MCF 10A (cell line): ENCODE data around the gene HPN. TPM values are rescaled to one million over a fixed set of nuclear protein-coding genes. Genes with fewer than 3 reads are reported as not detected.
"Not testable (repeated sequence)": the region's sequence is repeated elsewhere in the genome, so short reads cannot be mapped to it uniquely, and the experiment has no call there.

Experiments
- BruUV-seq: library from RNA; stranded (reverse); fragments of 400-500 nt; replicated peaks from 2 replicates; lab custom pipeline; 2021; lab: Mats Ljungman, UMichigan
- CTCF ChIA-PET: fragments of 300-600 bp; sonication (Branson Sonifier 250); formaldehyde crosslinking; extraction: SDS; loops from one replicate; lab custom pipeline; 2021; ENCODE audit warnings: antibody characterized with exemption, inconsistent platforms; lab: Yijun Ruan, JAX
- POLR2A ChIA-PET: fragments of 300-600, 350-650 bp; sonication (Branson Sonifier 250); formaldehyde crosslinking; extraction: SDS; loops from one replicate; lab custom pipeline; 2020; ENCODE audit warnings: antibody characterized with exemption, inconsistent platforms; lab: Yijun Ruan, JAX
- DNase-seq: peaks from one replicate; pipeline ENCODE4 v3.0.0-alpha.2; 2018; ENCODE audit not compliant: unreplicated experiment
- H3K27ac Mint-ChIP-seq: one replicate; pipeline ENCODE4 v1.8.0; 2022; ENCODE audit warnings: mild to moderate bottlenecking, low read depth, mixed read lengths; ENCODE audit not compliant: unreplicated experiment
- H3K27me3 Mint-ChIP-seq: one replicate; pipeline ENCODE4 v1.8.0; 2022; ENCODE audit warnings: mixed read lengths; ENCODE audit not compliant: insufficient read depth, unreplicated experiment
- H3K36me3 Mint-ChIP-seq: one replicate; pipeline ENCODE4 v1.8.0; 2022; ENCODE audit warnings: mild to moderate bottlenecking, moderate library complexity, mixed read lengths; ENCODE audit not compliant: insufficient read depth, unreplicated experiment
- H3K4me1 Mint-ChIP-seq: one replicate; pipeline ENCODE4 v1.8.0; 2022; ENCODE audit warnings: mixed read lengths; ENCODE audit not compliant: insufficient read depth, unreplicated experiment
- H3K4me3 Mint-ChIP-seq: one replicate; pipeline ENCODE4 v1.8.0; 2022; ENCODE audit warnings: mild to moderate bottlenecking, moderate library complexity, mixed read lengths; ENCODE audit not compliant: unreplicated experiment
- H3K9me3 Mint-ChIP-seq: one replicate; pipeline ENCODE4 v1.8.0; 2022; ENCODE audit warnings: mixed read lengths; ENCODE audit not compliant: unreplicated experiment
- intact Hi-C: fragments of 100-400 bp; cut with micrococcal nuclease; formaldehyde crosslinking; loops from 2 replicates; pipeline ENCODE4 v1.14.1; 2022
- total RNA-seq: library from RNA; stranded (reverse); gene quantifications from 2 replicates; pipeline ENCODE4 v1.2.3, GENCODE V29; 2022
- TF ChIP-seq, protein P1 (sequence below): fragments of 200-600 bp; IDR thresholded peaks from one replicate; pipeline ENCODE4 v1.8.0; 2022; ENCODE audit warnings: antibody characterized with exemption, mild to moderate bottlenecking; ENCODE audit not compliant: unreplicated experiment

HPN gene
- total RNA-seq, 1 experiment from 2014 or later: not detected

- intact Hi-C loops: no loop called here
- POLR2A ChIA-PET: interaction anchor here (0.6 to 1.6 kb wide), 3 partner anchors 12 to 28 kb away, joined by 3 to 6 read pairs (median 3); partner anchors contain the start of gene SCN1B
- BruUV-seq: no TSS peak
- peaks cover 35% of the 10 kb centered on the region for H3K4me1 Mint-ChIP-seq
- no peak for DNase-seq
- peaks cover 21% of the 10 kb centered on the region for H3K36me3 Mint-ChIP-seq
- H3K9me3 Mint-ChIP-seq: no peaks in the 10 kb centered on the region
- CTCF ChIA-PET: interaction anchor here (0.5 to 2.7 kb wide), 7 partner anchors 11 to 55 kb away, joined by 3 to 16 read pairs (median 4); no protein-coding TSS in a partner anchor
- H3K27me3 Mint-ChIP-seq: no peaks in the 10 kb centered on the region
- TF ChIP-seq, protein P1, sequence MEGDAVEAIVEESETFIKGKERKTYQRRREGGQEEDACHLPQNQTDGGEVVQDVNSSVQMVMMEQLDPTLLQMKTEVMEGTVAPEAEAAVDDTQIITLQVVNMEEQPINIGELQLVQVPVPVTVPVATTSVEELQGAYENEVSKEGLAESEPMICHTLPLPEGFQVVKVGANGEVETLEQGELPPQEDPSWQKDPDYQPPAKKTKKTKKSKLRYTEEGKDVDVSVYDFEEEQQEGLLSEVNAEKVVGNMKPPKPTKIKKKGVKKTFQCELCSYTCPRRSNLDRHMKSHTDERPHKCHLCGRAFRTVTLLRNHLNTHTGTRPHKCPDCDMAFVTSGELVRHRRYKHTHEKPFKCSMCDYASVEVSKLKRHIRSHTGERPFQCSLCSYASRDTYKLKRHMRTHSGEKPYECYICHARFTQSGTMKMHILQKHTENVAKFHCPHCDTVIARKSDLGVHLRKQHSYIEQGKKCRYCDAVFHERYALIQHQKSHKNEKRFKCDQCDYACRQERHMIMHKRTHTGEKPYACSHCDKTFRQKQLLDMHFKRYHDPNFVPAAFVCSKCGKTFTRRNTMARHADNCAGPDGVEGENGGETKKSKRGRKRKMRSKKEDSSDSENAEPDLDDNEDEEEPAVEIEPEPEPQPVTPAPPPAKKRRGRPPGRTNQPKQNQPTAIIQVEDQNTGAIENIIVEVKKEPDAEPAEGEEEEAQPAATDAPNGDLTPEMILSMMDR: no peak
- H3K4me3 Mint-ChIP-seq: peak overlapping the region; percentile 84
- no peak overlapping the region for H3K27ac Mint-ChIP-seq
These were observed 39.4 kb upstream of the HPN start for GRCh38 chr19:35002037-35002535.

DNA sequence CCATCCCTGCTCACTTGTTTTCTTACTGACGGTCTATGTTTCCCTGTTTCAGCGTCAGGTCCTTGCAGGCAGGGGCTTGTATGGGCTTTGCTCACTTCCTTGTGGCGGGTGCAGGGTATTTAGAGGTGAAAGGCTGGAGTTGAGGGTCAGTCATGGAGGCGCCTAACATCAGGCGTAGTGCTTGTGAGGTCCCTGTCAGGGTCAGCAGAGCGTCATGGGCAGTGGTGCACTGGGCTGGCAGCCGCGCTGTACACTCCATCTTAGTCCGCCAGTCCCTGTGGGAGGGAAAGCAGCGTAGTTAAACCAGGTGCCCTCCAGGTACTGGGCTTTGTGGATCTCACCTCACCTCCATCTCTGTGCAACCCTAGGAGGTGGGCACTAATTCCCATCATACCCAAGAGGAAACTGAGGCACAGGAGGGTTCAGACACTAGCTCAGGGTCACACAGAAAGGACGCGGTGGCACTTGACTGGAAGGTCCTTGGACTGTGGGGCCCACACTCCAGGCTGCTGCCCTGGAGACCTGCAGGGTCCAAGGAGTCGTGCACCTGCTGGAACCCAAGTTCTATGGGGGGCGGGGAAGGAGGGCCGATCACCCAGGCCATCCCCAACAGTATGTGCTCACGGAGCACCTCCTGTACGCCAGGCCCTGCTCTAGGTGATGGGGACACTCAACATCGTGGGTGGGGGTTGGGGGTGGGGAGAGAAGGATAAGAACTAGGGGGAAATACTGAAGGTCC is 36.8 kb upstream of the HPN start:
- no peak for DNase-seq
- POLR2A ChIA-PET: no interaction called here
- H3K4me3 Mint-ChIP-seq: no peak overlapping the region
- peaks cover 28% of the 10 kb centered on the region for H3K4me1 Mint-ChIP-seq
- H3K27ac Mint-ChIP-seq: no peak overlapping the region
- TF ChIP-seq, protein P1: no peak
- H3K9me3 Mint-ChIP-seq: no peaks in the 10 kb centered on the region
- H3K36me3 Mint-ChIP-seq: peaks cover 21% of the 10 kb centered on the region
- no peaks in the 10 kb centered on the region for H3K27me3 Mint-ChIP-seq
- CTCF ChIA-PET: interaction anchor here (0.6 kb wide), 1 partner anchor 131 kb away, joined by 3 read pairs; no protein-coding TSS in a partner anchor
- intact Hi-C loops: no loop called here
- no TSS peak for BruUV-seq

- CTCF ChIA-PET: interaction anchor here (0.6 to 3.1 kb wide), 3 partner anchors 10 to 130 kb away, joined by 3 to 29 read pairs (median 4); no protein-coding TSS in a partner anchor
- intact Hi-C loops: no loop called here
- DNase-seq: no peak
- Mint-ChIP-seq H3K4me1 (peaks cover 28% of the 10 kb centered on the region), H3K27me3 (no peaks in the 10 kb centered on the region), H3K9me3 (no peaks in the 10 kb centered on the region), H3K36me3 (peaks cover 28% of the 10 kb centered on the region), H3K4me3 (no peak overlapping the region), H3K27ac (no peak overlapping the region)
- TF ChIP-seq, protein P1: no peak
- POLR2A ChIA-PET: interaction anchor here (0.7 kb wide), 1 partner anchor 11 kb away, joined by 7 read pairs; no protein-coding TSS in a partner anchor
- BruUV-seq: no TSS peak
These were observed 36.1 kb upstream of the HPN start for GRCh38 chr19:35005256-35005977.

DNA sequence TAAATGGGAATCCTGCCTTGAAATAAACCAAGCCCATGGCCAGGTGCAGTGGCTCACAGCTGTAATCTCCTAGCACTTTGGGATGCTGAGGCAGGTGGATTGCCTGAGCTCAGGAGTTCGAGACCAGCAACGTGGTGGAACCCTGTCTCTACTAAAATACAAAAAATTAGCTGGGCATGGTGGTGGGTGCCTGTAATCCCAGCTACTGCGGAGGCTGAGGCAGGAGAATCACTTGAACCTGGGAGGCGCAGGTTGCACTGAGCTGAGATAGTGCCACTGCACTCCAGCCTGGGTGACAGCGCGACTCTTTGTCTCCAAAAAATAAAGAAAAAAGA is 35.5 kb upstream of the HPN start:
- H3K9me3 Mint-ChIP-seq, intact Hi-C loops, H3K27ac Mint-ChIP-seq, DNase-seq, H3K27me3 Mint-ChIP-seq, BruUV-seq, H3K4me3 Mint-ChIP-seq: not testable (repeated sequence)
- POLR2A ChIA-PET: interaction anchor here (0.7 kb wide), 1 partner anchor 12 kb away, joined by 7 read pairs; no protein-coding TSS in a partner anchor
- CTCF ChIA-PET: interaction anchor here (0.8 to 3.1 kb wide), 3 partner anchors 10 to 49 kb away, joined by 4 to 29 read pairs (median 4); no protein-coding TSS in a partner anchor
- Mint-ChIP-seq H3K4me1 (peaks cover 25% of the 10 kb centered on the region), H3K36me3 (peaks cover 32% of the 10 kb centered on the region)
